HG03442 (cell line): ENCODE results near the gene E2F8.

Experiments
- ATAC-seq: cut with Tn5 transposase; IDR thresholded peaks from one replicate; pipeline ENCODE4 v1.9.1; 2021; ENCODE audit warnings: mild to moderate bottlenecking, moderate library complexity; ENCODE audit not compliant: unreplicated experiment

Gene E2F8

GRCh38 chr11:19225123-19225522 lies 15.6 kb downstream of the E2F8 start:
- no peak for ATAC-seq

GRCh38 chr11:19220903-19221724 lies 19.6 kb downstream of the E2F8 start:
- ATAC-seq, result no peak

DNA sequence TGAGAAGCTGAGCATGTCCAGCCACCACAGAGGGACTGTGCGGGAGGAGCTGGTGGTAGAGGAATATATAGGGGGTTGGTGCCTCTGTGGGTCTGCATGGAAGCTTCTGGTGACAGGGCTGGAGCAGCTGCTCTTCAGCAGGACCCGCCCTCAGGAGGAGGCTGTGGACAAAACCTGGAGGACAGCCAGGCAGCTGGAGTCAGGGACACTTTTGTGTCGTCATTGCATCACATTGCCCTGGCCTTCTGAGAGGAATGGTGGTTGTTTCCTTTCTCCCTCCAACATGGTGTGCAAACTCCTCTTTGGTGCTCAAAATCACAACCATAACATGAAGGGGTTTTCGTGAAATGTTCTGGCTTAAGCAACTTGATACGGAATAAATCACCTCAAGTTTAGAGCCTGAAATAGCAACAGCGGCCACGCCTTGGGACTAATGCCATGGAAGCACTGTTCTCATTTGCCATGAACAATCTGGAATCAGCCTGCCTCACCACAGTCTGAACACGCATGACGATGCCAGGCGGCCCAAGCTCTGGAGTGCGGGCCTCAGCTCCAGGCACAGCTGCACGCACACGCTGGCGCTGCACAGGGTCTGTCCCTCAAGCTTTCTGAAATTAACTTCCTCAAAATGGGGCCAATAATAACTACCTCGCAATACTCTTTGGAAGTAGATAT lies 21.8 kb downstream of the E2F8 start:
- no peak for ATAC-seq

DNA sequence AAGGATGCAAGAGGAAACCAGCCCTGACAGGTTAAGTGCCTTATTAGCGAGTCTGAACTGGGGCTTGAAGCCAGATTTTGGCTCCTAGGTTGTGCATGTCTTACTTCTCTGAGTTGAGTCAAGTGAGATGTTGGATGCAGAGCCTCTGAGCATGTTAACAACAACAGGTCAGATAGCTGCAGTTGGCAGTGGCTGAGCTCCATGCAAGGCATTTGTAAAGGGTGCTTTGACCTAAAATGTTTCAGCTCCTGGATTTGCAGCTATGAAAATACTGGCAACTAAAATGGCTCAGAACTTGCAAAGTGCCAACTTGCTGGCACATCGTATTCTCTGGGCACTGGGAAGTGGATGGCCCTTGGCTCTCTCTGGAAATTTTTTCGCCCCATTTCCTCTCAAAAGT lies 22.5 kb downstream of the E2F8 start:
- no peak for ATAC-seq

DNA sequence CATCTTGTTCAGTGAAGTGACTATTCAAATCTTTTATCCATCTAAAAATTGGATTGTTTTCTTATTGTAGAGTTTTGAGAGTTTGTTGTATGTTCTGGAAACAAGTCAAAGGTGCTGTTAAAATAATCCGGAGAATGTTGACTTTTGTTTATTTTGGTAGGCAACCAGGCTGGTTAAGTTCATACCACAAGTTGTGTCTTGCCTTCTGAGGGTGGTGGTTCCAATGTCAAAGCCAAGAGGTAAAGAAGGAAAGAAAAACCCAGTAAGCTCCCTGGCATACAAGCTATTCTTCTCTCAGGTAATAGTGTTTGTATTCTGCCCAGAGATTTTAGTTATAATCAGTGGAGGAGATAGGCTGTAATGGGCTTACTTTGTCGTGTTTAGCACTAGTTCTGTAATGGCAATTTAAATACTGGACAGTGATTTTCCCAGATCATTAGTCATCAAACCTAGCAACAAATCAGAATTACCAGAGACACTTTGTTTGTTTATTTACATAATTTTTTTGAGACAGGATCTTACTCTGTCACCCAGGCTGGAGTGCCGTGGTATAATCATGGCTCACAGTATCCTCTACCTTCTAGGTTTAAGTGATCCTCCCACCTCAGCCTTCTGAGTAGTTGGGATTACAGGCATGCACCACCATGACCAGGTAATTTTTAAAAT lies 23.9 kb downstream of the E2F8 start:
- no peak for ATAC-seq

DNA sequence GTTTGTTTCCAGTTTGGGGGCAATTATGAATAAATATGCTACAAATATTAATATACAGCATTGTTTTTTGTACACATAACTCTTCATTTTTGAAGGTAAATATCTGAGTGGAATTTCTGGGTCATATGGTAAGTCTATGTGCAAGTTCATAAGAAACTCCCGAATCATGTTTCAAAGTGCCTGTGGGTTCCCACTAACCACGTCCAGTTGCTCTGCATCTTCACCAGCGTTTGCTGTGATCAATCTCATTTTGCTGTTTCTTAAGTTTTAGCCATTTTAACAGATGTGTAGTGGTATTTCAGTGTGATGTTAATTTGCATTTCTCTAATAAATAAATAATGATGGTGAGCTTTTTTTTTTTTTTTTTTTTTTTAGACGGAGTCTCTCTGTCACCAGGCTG lies 24.7 kb downstream of the E2F8 start:
- ATAC-seq, result no peak

DNA sequence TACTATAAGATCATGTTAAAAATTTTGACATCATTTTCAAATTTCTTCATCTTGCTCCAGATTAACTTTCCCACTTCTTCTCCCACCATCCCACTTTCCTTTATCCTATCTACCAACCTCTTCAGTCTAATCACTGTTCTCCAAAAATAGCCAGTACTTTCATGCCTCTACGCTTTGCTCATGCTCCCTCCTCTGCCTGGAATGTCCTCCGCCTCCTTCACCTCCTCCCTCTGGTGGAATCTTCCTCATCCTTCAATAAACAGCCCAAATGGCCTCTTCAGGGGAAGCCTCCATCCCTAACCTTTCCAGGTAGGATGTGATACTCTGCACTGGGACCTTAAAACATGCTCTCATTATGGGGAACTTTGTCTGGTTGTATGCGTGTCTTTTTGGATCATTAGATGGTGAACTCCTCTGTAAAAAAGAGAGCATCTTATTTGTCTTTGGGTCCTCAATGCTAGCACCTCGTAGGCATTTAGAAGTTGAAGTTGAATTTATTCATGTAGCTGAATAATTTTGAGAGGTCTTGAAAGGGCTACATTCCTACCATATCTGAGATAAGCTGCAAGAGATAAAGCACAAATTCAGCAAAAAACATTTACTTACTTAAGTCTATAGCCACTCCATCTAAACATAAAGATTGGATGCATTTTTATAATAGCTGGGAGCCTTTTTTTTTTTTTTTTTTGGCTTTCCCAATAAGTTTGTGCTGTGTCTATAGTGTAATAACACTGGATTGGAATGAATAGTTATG lies 31.0 kb downstream of the E2F8 start:
- no peak for ATAC-seq

DNA sequence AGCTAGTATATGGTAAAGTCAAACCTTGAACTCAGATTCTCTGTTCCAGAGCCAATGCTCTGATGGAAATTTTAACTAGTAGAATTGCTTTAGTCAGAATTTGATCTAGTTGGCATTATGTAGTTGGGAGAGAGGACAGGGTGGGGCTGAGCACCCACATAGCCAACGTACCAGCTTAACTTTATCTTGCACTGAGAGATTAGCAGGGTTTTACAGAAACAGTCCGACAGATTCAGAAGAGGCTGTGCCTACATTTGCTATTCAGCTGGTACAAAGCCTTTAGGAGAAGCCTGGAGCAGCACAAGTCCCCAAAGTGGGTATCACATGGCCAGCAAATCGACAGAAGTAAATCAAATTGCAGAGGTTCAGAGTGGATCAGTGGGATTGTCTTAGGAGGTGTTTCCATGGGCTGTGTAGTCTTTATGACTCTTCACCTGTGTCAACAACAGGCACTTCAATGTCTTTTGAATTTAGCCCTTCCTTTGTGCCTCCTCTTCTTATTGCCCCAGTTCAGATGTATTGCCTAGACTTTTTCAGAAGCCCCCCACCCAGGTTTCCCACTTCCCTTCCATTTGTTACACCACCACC lies 31.7 kb downstream of the E2F8 start:
- no peak for ATAC-seq

DNA sequence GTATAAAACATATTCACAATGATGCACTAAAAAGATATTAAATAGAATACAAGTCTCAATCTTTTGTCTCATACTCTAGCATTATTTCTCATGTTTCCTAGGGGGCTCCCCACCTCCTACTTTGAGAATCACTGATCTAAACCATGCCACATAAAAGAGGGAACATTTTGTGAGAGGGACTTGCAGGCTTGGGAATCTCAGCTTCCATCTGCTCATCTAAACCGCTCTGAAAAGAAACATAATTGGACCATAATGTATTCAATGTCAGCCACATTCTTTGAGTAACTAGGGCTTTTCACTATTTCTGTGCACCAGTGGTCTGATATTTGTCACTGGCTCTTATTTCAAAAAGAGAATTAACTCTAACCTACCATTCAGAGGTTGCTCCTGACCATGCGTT lies 32.6 kb downstream of the E2F8 start:
- ATAC-seq, result no peak

DNA sequence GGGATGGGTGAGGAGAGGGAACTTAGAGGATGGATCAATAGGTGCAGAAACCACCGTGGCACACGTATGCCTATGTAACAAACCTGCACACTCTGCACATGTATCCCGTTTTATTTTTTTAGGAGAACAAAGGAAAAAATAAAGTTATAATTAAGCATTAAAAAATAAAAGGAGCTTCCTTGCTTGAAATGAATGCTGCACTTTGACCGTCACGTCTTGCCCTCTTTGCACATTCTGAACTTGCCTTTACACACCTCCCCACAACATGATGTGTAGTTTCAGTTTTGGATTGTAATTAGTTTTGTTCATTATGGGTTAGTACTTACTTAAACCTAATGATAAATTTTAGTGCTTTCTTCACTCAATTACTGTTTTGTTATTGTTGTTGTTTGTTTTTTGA lies 35.9 kb downstream of the E2F8 start:
- ATAC-seq, result no peak

DNA sequence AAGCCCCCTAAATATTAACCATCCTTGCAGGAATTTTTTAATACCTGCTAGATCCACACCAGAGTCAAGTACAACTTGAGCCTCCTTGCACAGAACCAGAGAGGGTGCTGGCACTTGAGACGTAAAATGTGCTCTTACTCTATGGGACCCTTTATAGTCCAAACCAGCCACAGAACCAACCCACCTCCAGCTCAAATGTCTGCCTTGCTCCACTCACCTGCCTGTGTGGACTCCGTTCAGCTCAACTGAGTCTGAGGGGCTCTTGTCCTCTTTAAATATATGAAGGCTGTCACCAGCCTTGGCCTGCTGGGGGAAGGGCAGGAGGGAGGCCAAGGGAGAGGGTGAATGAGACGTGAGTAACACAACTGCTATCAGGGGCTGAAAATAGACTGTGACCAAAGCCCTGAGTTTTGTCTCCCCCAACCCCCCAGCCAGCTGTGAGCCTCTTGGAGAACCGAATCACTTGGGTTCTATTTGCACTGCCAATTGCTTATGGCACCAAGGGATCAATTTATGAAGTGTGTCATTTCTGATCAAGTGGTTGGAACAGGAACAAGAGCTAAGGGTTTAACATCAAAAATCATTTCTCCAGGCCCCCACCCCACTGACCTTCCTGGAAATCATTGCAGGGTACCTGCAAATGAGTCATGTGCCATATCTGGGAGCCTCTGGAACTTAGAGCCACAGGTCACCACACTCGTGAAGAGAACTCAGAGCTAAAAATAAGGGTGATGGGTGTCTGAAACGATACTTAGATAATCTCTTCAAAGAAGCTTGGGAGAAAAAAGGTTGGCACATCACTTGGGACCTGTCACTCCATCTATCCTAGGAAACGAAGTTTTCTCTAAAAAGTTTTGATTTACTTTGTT lies 38.8 kb downstream of the E2F8 start, which contains the start of gene CSRP3:
Gene CSRP3, minus strand, starts transcription at position 247 of the 869 bp plus-strand sequence. CDS start 9,535 bp downstream, outside the sequence.
- ATAC-seq, result no peak

GRCh38 chr11:19200410-19201201 lies 40.1 kb downstream of the E2F8 start:
- no peak for ATAC-seq

GRCh38 chr11:19199771-19200170 lies 41.0 kb downstream of the E2F8 start:
- ATAC-seq, result no peak

DNA sequence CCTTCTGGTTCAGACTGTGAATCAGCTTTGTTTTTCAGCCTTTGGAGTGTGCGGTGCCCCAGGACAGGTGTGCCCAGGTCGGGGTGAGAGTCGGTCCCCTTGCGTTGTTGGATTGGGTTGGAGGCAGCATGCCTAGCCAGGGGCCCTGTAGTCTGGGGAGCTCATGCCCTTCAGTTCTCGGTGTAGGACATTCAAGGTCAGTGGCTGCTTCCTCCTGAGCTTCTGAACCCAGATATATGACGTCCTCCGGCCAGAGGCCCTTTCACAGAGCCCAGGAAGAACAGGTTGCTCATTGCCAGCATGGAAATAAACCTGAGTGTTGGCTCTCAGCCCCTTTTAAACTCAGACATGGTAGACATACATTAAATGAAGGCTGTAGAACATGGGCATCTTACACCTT lies 41.7 kb downstream of the E2F8 start:
- ATAC-seq, result no peak

GRCh38 chr11:19196432-19196831 lies 44.3 kb downstream of the E2F8 start:
- no peak for ATAC-seq

GRCh38 chr11:19194620-19195308 lies 46.0 kb downstream of the E2F8 start:
- no peak for ATAC-seq

GRCh38 chr11:19193916-19194315 lies 46.8 kb downstream of the E2F8 start:
- no peak for ATAC-seq

DNA sequence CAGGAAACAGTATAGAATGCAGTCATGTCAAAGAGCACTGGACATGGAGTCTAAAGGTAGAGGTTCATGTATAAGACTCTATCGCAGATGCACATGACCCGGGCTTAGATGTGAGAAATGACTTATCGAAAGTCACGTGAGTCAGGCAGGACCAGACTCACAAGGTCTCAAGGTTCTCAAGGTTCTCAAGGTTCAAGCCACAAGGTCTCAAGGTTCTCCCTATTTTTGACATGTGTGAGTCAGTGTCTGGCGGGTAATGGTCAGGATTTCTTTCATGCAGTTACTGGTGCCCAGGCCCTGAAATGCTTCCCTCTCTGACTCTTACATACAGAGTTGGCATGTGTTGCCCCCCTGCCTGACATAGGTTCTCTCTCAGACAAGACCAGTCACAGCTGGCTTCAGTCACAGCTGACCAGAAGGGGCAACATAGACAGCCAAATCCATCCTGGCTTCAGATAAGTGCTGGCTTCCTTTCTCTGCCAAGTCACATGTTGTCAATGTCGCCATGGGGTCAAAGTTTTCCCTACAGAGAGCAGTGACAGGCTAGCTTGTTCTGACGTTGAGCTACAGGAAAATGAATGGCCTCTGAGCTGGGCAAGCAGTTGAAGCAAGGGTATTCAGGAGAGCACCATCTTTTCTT lies 49.1 kb downstream of the E2F8 start:
- ATAC-seq, result no peak
